Activated CD8-positive, alpha-beta memory T cell treated with anti-CD3 and anti-CD28 coated beads, Interleukin-2, amount 50 U/mL, for 48 hours (primary cell): Measurements from ENCODE around the gene FIG4.
"Not testable (repeated sequence)": the region's sequence is repeated elsewhere in the genome, so short reads cannot be mapped to it uniquely, and the experiment has no call there.

ENCODE experiments used
- DNase-seq: peaks from one replicate; pipeline ENCODE4 v3.0.0-alpha.2; 2020

Gene FIG4

DNA sequence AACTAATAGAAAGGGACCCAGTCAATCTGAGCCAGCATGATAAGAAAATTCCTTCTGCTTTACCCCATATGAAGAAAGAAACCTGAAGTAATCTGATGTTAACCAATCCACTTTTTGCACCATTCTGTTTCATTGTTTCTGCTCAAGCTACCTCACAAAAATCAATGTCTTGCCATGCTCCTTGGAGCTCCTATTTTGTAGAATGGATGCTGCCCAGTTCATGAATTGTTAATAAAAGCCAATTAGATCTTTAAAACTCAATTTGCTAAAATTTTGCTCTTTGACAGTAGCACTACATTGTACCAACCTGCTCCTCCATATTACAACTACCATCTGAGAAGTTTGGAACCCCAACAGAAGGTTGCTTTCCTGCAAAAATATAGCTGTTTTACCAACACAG lies 170.8 kb downstream of the FIG4 start:
- no peak for DNase-seq

DNA sequence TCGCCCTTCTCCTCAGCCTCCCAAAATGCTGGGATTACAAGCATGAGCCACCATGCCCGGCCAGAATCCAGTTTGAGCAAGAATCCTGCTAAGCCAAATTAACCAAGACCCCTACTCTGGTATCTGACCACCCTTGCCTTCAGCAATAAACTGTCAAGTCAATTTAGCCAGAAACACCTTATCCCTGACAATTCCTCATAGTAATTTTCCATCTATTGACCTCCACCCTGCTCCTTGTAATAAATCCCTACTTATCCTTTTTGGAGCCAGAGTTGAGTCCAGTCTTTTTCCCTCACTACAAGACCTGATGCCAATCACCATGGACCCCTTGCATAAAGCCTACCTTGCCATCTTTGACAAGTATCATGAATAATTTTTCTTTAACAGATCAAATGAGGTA lies 173.0 kb downstream of the FIG4 start:
- no peak for DNase-seq

DNA sequence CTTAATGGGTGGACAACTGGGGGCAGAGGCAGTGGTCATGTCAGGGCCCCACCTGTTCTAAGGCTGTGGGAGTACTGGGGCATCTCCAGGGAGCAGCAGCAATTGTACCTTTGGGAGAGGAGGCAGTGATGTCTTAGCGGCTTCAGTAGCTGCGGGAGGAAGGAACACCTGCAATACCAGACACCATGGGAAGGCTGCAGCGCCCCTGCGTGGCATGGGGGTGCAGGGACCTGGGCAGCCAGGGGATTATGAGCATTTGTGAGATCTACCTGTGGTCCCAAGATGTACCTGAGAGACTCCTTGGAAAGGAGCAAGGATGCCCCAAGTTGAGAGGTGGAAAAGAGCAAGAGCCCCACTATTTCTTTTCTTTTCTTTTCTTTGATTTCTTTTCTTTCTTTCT lies 174.9 kb downstream of the FIG4 start:
- DNase-seq, result no peak

DNA sequence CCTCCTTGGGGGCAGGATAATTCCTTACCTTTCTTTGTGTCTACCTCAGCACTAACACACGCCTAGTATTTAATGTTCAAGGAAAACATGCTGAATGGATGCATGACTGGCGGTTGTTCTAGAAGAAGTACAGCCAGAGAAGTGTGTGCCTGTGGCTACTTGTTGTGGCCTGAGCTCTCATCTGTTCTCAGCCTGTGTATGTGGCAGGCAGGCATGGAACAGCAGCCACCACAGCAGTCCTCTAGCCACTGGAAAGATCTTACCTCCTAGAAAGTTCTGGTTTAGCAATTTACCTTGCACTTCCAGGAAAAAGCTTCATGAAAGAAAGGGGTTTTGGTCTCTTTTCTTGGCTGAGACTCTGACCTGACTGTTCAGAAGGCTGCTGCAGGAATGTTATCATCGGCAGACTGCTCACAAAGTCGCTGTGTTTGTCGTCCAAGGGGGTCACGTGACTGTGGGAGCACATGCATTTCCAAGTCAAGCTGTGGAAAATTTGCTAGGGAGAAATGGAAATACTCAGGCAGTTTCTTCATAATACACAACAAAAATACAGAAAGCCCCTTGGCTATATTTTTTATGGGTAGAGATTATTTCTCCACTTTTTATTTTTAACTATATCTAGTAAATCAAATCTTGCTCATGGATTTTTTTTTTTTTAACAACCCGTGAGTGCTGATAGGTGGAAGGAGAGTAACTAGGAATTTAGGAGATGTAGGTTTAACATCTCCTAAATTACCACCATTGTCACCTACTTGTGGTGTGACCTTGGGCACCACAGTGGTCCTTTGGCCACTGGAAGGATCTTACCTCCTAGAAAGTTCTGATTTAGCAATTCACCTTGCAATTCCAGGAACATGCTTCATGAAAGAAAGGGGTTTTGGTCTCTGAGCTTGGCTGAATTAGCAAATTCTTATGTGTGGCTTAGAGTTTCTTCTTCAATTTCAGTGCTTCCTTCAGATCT lies 176.2 kb downstream of the FIG4 start:
- DNase-seq, result no peak

DNA sequence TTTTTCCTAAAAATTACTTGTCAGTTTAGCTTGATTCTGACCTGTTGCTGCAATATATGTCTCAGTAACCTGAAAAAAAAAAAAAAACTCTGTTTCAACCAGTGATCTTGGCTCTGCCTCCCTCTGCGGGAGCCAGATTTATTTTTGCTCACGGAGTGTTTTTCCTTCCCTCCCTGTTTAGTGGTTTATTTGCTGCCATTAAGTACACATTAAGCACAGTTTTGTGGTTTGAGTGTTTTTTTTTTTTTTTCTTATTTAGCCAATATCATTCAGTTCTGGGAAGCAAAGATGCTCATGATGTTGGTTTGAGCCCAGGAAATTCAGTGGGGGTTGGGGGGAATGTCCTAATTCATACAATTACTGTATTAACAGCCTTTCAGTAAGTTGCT lies 176.9 kb downstream of the FIG4 start:
- no peak for DNase-seq

DNA sequence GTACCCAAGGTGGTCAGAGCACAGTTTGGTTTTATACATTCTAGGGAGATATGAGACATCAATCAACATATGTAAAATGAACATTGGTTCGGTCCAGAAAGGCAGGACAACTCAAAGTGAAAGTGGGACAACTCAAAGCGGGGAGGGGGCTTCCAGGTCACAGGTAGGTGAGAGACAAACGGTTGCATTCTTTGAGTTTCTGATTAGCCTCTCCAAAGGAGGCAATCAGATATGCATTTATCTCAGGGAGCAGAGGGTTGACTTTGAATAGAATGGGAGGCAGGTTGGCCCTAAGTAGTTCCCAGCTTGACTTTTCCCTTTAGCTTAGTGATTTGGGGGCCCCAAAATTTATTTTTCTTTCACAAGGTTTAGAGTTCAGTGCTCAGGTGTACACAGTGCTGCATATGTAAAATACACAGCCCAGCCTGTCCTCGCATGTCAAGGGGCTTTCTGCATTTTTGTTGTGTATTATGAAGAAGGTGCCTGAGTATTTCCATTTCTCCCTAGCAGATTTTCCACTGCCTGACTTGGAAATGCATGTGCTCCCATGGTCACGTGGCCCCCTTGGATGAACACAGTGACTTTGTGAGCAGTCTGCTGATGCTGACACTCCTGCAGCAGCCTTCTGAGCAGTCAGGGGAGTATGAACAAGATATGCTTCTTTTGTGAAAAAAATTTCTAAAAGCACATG lies 178.4 kb downstream of the FIG4 start:
- DNase-seq, result not testable (repeated sequence)

DNA sequence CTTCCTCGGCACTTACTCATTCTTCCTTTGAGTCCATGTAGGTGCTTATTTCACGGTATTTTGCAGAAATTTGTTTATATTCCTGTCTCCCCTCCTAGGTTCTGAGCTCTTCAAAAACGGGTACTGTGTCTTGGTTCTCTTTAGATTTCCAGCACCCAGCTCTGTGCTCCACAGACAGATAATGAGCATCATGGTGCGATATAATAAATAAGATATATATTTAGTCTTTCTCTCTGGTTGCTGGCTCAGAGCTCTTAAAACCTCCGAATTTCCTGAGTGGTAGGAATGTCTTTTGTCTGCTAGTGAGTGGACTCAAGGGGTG lies 179.0 kb downstream of the FIG4 start:
- no peak for DNase-seq

DNA sequence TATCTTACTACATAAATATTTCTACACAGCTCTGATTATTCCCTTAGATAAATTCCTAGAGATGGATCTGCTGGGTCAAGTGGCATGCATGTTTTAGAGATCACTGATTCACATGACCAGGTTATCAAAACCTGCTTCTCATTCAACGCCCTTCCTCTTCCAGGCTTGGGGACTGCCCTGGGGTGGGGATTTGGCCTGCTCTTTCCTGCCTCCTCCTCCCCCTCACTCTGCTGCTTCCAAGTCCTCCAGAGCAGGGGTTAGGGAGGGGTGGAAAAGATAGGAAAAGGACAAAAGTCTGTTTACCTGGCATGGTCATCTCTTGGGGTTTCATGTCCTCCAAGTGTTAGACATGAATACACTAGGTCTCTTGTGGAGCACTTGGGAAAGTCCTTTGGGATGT lies 181.5 kb downstream of the FIG4 start:
- DNase-seq, result no peak

DNA sequence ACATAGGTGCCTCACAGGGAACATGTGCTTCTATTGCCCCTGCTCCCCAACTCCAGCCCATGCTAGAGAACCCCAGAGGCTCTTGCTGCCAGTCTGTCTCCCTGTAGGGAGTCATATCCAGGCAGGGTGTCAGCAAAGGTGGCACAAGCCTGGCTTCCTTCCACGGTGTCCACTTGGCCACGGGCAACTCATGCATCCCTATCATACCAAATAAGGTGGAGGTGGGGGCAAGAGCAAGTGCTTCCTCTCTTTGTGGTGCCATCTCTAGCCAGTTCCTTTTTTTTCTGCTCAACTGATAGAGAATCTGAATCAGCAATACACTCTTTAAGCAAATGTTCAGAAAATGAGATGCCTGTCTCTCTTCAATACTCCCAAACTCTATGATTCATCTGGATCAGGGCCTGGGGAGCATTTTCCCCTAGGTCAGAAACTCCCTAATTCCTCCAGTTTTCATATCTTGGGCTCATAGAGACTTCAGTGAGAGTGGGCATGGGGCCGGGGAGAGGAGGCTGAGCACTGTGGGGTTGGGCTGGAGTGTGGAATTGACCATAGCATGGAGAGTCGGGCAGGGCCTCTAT lies 182.0 kb downstream of the FIG4 start:
- DNase-seq, result no peak

DNA sequence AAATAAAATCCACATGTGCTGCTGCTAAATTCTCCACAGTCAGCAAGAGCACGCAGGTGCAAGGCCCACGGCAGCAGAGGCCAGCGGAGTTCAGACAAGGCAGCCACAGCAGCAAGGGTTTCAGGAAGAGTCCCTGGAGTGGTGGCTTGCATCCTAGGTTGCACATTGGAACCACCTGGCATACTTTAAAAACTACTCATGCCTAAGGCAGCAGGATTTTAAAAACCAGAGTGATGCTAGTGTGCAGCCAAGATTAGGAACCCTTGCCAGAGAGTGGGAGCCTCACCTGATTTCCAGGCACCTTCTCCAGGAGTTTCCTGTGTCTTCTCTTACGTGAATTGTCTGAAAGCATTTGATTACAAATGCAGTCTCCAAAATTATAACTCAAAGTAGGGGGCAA lies 183.0 kb downstream of the FIG4 start:
- DNase-seq, result no peak

DNA sequence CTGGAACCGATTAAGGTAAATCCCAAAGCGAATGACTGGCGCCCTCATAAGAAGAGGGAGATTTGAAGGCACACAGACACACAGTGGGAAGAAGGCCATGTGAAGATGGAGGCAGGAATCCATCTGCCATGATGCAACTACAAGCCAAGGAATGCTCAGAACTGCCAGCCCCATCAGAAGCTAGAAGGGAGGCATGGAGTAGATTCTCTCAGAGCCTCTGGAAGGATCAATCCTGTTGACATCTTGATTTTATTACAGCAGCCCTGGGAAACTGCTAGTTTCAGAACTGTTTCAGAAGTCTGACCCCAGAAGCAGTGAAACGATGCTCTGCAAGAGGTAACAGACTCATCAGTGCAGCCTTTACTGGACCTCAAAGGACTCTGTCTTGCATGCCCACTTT lies 183.5 kb downstream of the FIG4 start:
- no peak for DNase-seq
